ENCODE results near the gene RHOXF2.

- TF ChIP-seq CTCF (IDR thresholded peaks at IDR 0.05; ENCODE audit: low read depth, low read length, poor library complexity, severe bottlenecking) (no peak), EZH2phosphoT487 (IDR thresholded peaks at IDR 0.05; ENCODE audit: borderline replicate concordance, low read length) (no peak)
Observed at GRCh38 chrX:120144178-120144844, 14.1 kb upstream of the RHOXF2 start.
